ENCODE data around the gene IFT81.
A peak's percentile ranks its signal among the peaks of the same experiment; 100 is the strongest.

Gene IFT81

DNA sequence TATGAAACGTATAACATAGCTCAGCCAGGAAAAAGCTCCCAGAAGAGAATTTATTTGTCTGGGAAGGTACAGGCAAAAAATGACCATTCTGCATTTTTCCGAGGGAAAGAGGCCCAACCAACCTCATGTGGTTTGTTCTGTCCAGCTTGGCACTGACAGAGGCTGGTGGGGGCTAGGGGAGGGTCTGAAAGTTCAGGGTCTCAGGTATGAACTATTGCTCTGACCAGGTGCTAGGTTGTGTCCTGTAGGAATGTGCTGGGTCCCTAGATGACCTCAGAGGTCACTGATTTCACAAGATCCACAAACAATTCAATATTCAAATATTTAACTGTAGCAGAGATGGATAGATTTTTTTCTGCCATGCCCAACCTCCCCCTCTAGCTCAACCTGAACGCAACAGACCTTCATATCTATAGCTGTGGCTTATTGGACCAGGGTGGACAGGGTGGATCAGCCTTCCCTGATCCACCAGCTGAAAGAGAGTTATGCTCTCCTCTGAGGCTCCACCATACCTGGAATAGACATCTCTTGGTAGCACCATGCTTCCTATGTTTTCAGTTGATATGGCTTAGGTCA is 32.9 kb upstream of the IFT81 start (continued):
- TF ChIP-seq ZNF664 (tag by site-specific recombination; IDR thresholded peaks at IDR 0.05) (no peak), ZBTB48 (tag by site-specific recombination; IDR thresholded peaks at IDR 0.05) (no peak)

GRCh38 chr12:110093631-110094311 is 30.4 kb upstream of the IFT81 start:
- ChIA-PET POLR2A (no interaction called here), CTCF (interaction anchor here (0.7 kb wide), 1 partner anchor 662 kb away, joined by 3 read pairs; no protein-coding TSS in a partner anchor)
- no peaks in the 10 kb centered on the region for H3K9me3 ChIP-seq (ENCODE audit: control insufficient read depth, insufficient read depth, low read depth, low read length)
- TF ChIP-seq ZNF114 (tag by site-specific recombination; IDR thresholded peaks at IDR 0.05) (no peak), KLF9 (tag by site-specific recombination; IDR thresholded peaks at IDR 0.05; ENCODE audit: low read depth) (no peak), ZBTB26 (tag by site-specific recombination; optimal IDR thresholded peaks at IDR 0.05) (no peak)
- TF ChIP-seq, protein P1, sequence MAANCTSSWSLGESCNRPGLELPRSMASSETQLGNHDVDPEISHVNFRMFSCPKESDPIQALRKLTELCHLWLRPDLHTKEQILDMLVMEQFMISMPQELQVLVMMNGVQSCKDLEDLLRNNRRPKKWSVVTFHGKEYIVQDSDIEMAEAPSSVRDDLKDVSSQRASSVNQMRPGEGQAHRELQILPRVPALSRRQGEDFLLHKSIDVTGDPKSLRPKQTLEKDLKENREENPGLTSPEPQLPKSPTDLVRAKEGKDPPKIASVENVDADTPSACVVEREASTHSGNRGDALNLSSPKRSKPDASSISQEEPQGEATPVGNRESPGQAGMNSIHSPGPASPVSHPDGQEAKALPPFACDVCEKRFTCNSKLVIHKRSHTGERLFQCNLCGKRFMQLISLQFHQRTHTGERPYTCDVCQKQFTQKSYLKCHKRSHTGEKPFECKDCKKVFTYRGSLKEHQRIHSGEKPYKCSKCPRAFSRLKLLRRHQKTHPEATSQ (tag by site-specific recombination; IDR thresholded peaks at IDR 0.05), result no peak
- H3K27ac ChIP-seq (ENCODE audit: extremely low read depth, low read depth, low read length), result no peak overlapping the region
- no peaks in the 10 kb centered on the region for H3K36me3 ChIP-seq (ENCODE audit: control insufficient read depth in 2 of 2, insufficient read depth in 1 of 2, low read length in 2 of 2)
- no peaks in the 10 kb centered on the region for H3K4me1 ChIP-seq (ENCODE audit: control insufficient read depth, insufficient read depth, low read length)
- no peak overlapping the region for H3K4me3 ChIP-seq (ENCODE audit: low read depth, low read length)

- no peaks in the 10 kb centered on the region for H3K36me3 ChIP-seq (ENCODE audit: control insufficient read depth in 2 of 2, insufficient read depth in 1 of 2, low read length in 2 of 2)
- no peaks in the 10 kb centered on the region for H3K4me1 ChIP-seq (ENCODE audit: control insufficient read depth, insufficient read depth, low read length)
- TF ChIP-seq, protein P2, sequence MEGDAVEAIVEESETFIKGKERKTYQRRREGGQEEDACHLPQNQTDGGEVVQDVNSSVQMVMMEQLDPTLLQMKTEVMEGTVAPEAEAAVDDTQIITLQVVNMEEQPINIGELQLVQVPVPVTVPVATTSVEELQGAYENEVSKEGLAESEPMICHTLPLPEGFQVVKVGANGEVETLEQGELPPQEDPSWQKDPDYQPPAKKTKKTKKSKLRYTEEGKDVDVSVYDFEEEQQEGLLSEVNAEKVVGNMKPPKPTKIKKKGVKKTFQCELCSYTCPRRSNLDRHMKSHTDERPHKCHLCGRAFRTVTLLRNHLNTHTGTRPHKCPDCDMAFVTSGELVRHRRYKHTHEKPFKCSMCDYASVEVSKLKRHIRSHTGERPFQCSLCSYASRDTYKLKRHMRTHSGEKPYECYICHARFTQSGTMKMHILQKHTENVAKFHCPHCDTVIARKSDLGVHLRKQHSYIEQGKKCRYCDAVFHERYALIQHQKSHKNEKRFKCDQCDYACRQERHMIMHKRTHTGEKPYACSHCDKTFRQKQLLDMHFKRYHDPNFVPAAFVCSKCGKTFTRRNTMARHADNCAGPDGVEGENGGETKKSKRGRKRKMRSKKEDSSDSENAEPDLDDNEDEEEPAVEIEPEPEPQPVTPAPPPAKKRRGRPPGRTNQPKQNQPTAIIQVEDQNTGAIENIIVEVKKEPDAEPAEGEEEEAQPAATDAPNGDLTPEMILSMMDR (tag by site-specific recombination; IDR thresholded peaks at IDR 0.05), result peak; percentile 70
- TF ChIP-seq, protein P3, sequence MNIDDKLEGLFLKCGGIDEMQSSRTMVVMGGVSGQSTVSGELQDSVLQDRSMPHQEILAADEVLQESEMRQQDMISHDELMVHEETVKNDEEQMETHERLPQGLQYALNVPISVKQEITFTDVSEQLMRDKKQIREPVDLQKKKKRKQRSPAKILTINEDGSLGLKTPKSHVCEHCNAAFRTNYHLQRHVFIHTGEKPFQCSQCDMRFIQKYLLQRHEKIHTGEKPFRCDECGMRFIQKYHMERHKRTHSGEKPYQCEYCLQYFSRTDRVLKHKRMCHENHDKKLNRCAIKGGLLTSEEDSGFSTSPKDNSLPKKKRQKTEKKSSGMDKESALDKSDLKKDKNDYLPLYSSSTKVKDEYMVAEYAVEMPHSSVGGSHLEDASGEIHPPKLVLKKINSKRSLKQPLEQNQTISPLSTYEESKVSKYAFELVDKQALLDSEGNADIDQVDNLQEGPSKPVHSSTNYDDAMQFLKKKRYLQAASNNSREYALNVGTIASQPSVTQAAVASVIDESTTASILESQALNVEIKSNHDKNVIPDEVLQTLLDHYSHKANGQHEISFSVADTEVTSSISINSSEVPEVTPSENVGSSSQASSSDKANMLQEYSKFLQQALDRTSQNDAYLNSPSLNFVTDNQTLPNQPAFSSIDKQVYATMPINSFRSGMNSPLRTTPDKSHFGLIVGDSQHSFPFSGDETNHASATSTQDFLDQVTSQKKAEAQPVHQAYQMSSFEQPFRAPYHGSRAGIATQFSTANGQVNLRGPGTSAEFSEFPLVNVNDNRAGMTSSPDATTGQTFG (tag by site-specific recombination; IDR thresholded peaks at IDR 0.05; ENCODE audit: borderline replicate concordance), result no peak
- TF ChIP-seq ZNF654 (tag by site-specific recombination; IDR thresholded peaks at IDR 0.05; ENCODE audit: low read depth), result peak; percentile 97
- no peak for TF ChIP-seq ZNF530 (tag by site-specific recombination; IDR thresholded peaks at IDR 0.05; ENCODE audit: low read depth)
- TF ChIP-seq ZBTB17 (tag by site-specific recombination; IDR thresholded peaks at IDR 0.05), result peak; percentile 85
- peak; percentile 88 for TF ChIP-seq ZNF664 (tag by site-specific recombination; IDR thresholded peaks at IDR 0.05)
- TF ChIP-seq PRDM10 (tag by site-specific recombination; IDR thresholded peaks at IDR 0.05), result peak; percentile 34; the same call in 1 of the 2 replicates
- TF ChIP-seq ZNF2 (tag by site-specific recombination; IDR thresholded peaks at IDR 0.05), result 0 out of 2 replicates have a peak, but pooled peaks have one; percentile 18
- no peak for TF ChIP-seq SP2 (tag by site-specific recombination; IDR thresholded peaks at IDR 0.05)
- no peak for TF ChIP-seq ZNF571 (tag by site-specific recombination; IDR thresholded peaks at IDR 0.05)
- TF ChIP-seq ZNF660 (tag by site-specific recombination; IDR thresholded peaks at IDR 0.05), result 0 out of 2 replicates have a peak, but pooled peaks have one; percentile 44
- no peaks in the 10 kb centered on the region for H3K9me3 ChIP-seq (ENCODE audit: control insufficient read depth, insufficient read depth, low read depth, low read length)
- ChIA-PET CTCF (interaction anchor here (0.6 to 2.5 kb wide), 21 partner anchors 8 to 510 kb away, joined by 3 to 19 read pairs (median 3); partner anchors contain the start of gene ARPC3), POLR2A (interaction anchor here (0.6 to 1.7 kb wide), 3 partner anchors 180 to 330 kb away, joined by 4 read pairs; no protein-coding TSS in a partner anchor)
- H3K4me3 ChIP-seq (ENCODE audit: low read depth, low read length), result no peak overlapping the region
- H3K27ac ChIP-seq (ENCODE audit: extremely low read depth, low read depth, low read length), result no peak overlapping the region
These were observed 23.7 kb upstream of the IFT81 start for GRCh38 chr12:110100315-110100970.
